Epithelial cell of proximal tubule (primary cell): ENCODE data around the gene SLC46A1. TPM values are rescaled to one million over a fixed set of nuclear protein-coding genes. Genes with fewer than 3 reads are reported as not detected.
"Not testable (repeated sequence)": the region's sequence is repeated elsewhere in the genome, so short reads cannot be mapped to it uniquely, and the experiment has no call there.

ENCODE experiments used
- DNase-seq: peaks from one replicate; pipeline ENCODE4 v3.0.0-alpha.2; 2011; ENCODE audit warnings: low read depth
- H3K4me3 ChIP-seq: 2 replicates; pipeline ENCODE4 v1.5.1; 2011; ENCODE audit warnings: low read depth, mild to moderate bottlenecking, low read length
- total RNA-seq: library from RNA; depleted of rRNA; stranded (reverse); fragments of >200 nt; gene quantifications from 2 replicates; pipeline ENCODE4 v1.2.3, GENCODE V29; 2015
- TF ChIP-seq, protein P1 (sequence below): conservative IDR thresholded peaks from 2 replicates; pipeline ENCODE4 v1.5.1; 2012; ENCODE audit warnings: low read depth, mild to moderate bottlenecking, low read length

Gene SLC46A1
- 2.8 and 4.7 TPM in 2 replicates for total RNA-seq

GRCh38 chr17:28405632-28406472 lies at the start of gene SLC46A1:
TSS of gene SLC46A1 (minus strand) at chr17:28406212. CDS start at chr17:28406114, 98 bp downstream.
- TF ChIP-seq, protein P1, sequence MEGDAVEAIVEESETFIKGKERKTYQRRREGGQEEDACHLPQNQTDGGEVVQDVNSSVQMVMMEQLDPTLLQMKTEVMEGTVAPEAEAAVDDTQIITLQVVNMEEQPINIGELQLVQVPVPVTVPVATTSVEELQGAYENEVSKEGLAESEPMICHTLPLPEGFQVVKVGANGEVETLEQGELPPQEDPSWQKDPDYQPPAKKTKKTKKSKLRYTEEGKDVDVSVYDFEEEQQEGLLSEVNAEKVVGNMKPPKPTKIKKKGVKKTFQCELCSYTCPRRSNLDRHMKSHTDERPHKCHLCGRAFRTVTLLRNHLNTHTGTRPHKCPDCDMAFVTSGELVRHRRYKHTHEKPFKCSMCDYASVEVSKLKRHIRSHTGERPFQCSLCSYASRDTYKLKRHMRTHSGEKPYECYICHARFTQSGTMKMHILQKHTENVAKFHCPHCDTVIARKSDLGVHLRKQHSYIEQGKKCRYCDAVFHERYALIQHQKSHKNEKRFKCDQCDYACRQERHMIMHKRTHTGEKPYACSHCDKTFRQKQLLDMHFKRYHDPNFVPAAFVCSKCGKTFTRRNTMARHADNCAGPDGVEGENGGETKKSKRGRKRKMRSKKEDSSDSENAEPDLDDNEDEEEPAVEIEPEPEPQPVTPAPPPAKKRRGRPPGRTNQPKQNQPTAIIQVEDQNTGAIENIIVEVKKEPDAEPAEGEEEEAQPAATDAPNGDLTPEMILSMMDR = no peak
- DNase-seq = no peak
- peak within 1 kb of the TSS; percentile 62 for H3K4me3 ChIP-seq

- DNase-seq = no peak
- TF ChIP-seq, protein P1 = no peak
- H3K4me3 ChIP-seq = no peak overlapping the region
Observed at GRCh38 chr17:28449859-28450258, 43.8 kb upstream of the SLC46A1 start.

- no peak overlapping the region for H3K4me3 ChIP-seq
- DNase-seq = no peak
- TF ChIP-seq, protein P1 = no peak
Observed at GRCh38 chr17:28447396-28447760, 41.4 kb upstream of the SLC46A1 start.

GRCh38 chr17:28446716-28447395 lies 40.8 kb upstream of the SLC46A1 start:
- no peak overlapping the region for H3K4me3 ChIP-seq
- TF ChIP-seq, protein P1 = no peak
- no peak for DNase-seq

DNA sequence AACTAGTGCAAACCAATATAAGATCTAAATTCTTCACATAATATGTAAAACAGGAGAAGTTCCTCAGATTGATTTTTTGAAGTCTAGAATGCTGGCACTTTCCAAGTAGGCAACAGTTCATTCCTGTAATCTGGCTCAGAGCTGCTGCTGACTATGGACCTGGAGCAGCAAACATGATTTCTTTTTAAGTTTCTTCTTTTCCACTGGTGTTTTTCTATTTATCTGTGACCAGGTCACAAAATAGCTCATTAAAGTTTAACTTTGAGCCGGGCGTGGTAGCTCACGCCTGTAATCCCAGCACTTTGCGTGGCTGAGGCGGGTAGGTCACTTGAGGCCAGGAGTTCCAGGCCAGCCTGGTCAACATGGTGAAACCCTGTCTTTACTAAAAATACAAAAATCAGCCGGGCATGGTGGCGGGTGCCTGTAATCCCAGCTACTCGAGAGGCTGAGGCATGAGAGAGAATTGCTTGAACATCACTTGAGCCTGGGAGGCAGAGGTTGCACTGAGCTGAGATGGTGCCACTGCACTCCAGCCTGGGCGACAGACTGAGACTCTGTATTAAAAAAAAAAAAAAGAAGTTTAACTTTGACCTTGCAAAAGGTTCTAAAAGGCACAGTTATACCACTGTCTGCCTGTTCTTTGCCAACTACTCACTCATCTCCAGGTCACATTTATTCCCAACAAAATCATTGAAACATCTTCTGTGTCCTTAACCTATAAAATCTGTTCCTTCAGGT lies 38.1 kb upstream of the SLC46A1 start:
- H3K4me3 ChIP-seq = no peak overlapping the region
- TF ChIP-seq, protein P1 = no peak
- DNase-seq = no peak

DNA sequence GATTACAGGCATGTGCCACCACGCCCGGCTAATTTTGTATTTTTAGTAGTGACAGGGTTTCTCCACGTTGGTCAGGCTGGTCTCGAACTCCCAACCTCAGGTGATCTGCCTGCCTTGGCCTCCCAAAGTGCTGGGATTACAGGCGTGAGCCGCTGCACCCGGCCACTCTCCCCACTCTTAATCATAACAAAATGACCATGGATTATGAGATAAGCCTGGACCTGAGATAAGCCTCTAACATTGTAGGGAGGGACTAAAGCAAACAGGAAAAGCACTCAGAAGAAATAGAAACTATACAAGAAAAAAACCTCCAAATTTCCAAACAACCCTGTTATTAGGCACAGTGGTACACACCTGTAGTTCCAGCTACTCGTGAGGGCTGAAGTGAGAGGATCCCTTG lies 28.3 kb upstream of the SLC46A1 start:
- DNase-seq, H3K4me3 ChIP-seq: not testable (repeated sequence)

- DNase-seq = no peak
- TF ChIP-seq, protein P1 = no peak
Observed at GRCh38 chr17:28433721-28434120, 27.7 kb upstream of the SLC46A1 start.

GRCh38 chr17:28427982-28428381 lies 22.0 kb upstream of the SLC46A1 start:
- not testable (repeated sequence) for DNase-seq, H3K4me3 ChIP-seq

More at GRCh38 chr17:28433721-28434120, 27.7 kb upstream of the SLC46A1 start:
- no peak overlapping the region for H3K4me3 ChIP-seq
